Measurements from ENCODE around the gene PRSS3. TPM values are rescaled to one million over a fixed set of nuclear protein-coding genes. Genes with fewer than 3 reads are reported as not detected.
"Not testable (repeated sequence)": the region's sequence is repeated elsewhere in the genome, so short reads cannot be mapped to it uniquely, and the experiment has no call there.

The PRSS3 gene
- total RNA-seq, 1 donor from 2014 or later: not detected

GRCh38 chr9:33835625-33836260 lies 40.4 kb downstream of the PRSS3 start:
- no peak for FAIRE-seq
- Histone ChIP-seq H3K4me3 (ENCODE audit: insufficient read depth, low read depth, low read length) (no peak overlapping the region), H3K79me2 (ENCODE audit: insufficient read depth, low read length) (peaks cover 98% of the 10 kb centered on the region), H2AFZ (ENCODE audit: low read depth, low read length) (no peak overlapping the region), H4K20me1 (ENCODE audit: insufficient read depth, low read length) (peaks cover 87% of the 10 kb centered on the region), H3K9ac (ENCODE audit: low read length) (no peak overlapping the region), H3K4me2 (ENCODE audit: low read length) (no peak overlapping the region), H3K27ac (ENCODE audit: low read depth, low read length) (no peak overlapping the region), H3K27me3 (ENCODE audit: insufficient read depth, low read length) (no peaks in the 10 kb centered on the region), H3K36me3 (ENCODE audit: insufficient read depth, low read length) (no peaks in the 10 kb centered on the region), H3K4me1 (ENCODE audit: insufficient read depth, low read length) (no peaks in the 10 kb centered on the region), H3K9me3 (ENCODE audit: insufficient read depth, low read depth, low read length) (no peaks in the 10 kb centered on the region)
- H3K4me3 Mint-ChIP-seq (ENCODE audit: unreplicated experiment): no peak overlapping the region
- peaks cover 2% of the 10 kb centered on the region for H3K36me3 Mint-ChIP-seq (ENCODE audit: low read depth, unreplicated experiment)
- no peak for DNase-seq (ENCODE audit: low read depth)
- no peak for TF ChIP-seq CTCF (IDR thresholded peaks at IDR 0.05; ENCODE audit: insufficient read depth, low read depth, low read length)
- no peak for TF ChIP-seq EZH2 (IDR thresholded peaks at IDR 0.05; ENCODE audit: insufficient read depth, low read length)
- H3K4me1 Mint-ChIP-seq (ENCODE audit: low read depth, unreplicated experiment): peaks cover 10% of the 10 kb centered on the region
- H3K9me3 Mint-ChIP-seq (ENCODE audit: unreplicated experiment): no peaks in the 10 kb centered on the region
- H3K27ac Mint-ChIP-seq (ENCODE audit: unreplicated experiment): no peak overlapping the region
- H3K27me3 Mint-ChIP-seq (ENCODE audit: low read depth, unreplicated experiment): no peaks in the 10 kb centered on the region

GRCh38 chr9:33836261-33836660 lies 40.9 kb downstream of the PRSS3 start:
- peak; percentile 73 for DNase-seq (ENCODE audit: low read depth)
- not testable (repeated sequence) for H3K27ac ChIP-seq (ENCODE audit: low read depth, low read length)

GRCh38 chr9:33837138-33837537 lies 41.8 kb downstream of the PRSS3 start:
- Histone ChIP-seq H3K9me3 (ENCODE audit: insufficient read depth, low read depth, low read length) (no peaks in the 10 kb centered on the region), H3K4me1 (ENCODE audit: insufficient read depth, low read length) (no peaks in the 10 kb centered on the region), H3K27me3 (ENCODE audit: insufficient read depth, low read length) (no peaks in the 10 kb centered on the region), H3K4me2 (ENCODE audit: low read length) (no peak overlapping the region), H3K36me3 (ENCODE audit: insufficient read depth, low read length) (no peaks in the 10 kb centered on the region), H3K4me3 (ENCODE audit: insufficient read depth, low read depth, low read length) (no peak overlapping the region), H3K27ac (ENCODE audit: low read depth, low read length) (no peak overlapping the region), H3K9ac (ENCODE audit: low read length) (no peak overlapping the region), H2AFZ (ENCODE audit: low read depth, low read length) (no peak overlapping the region), H3K79me2 (ENCODE audit: insufficient read depth, low read length) (peaks cover 99% of the 10 kb centered on the region), H4K20me1 (ENCODE audit: insufficient read depth, low read length) (peaks cover 90% of the 10 kb centered on the region)
- no peaks in the 10 kb centered on the region for H3K27me3 Mint-ChIP-seq (ENCODE audit: low read depth, unreplicated experiment)
- peaks cover 14% of the 10 kb centered on the region for H3K4me1 Mint-ChIP-seq (ENCODE audit: low read depth, unreplicated experiment)
- FAIRE-seq (no peak), DNase-seq (ENCODE audit: low read depth) (no peak)
- H3K27ac Mint-ChIP-seq (ENCODE audit: unreplicated experiment): no peak overlapping the region
- no peak for TF ChIP-seq CTCF (IDR thresholded peaks at IDR 0.05; ENCODE audit: insufficient read depth, low read depth, low read length)
- no peak for TF ChIP-seq EZH2 (IDR thresholded peaks at IDR 0.05; ENCODE audit: insufficient read depth, low read length)
- H3K9me3 Mint-ChIP-seq (ENCODE audit: unreplicated experiment): no peaks in the 10 kb centered on the region
- no peak overlapping the region for H3K4me3 Mint-ChIP-seq (ENCODE audit: unreplicated experiment)
- H3K36me3 Mint-ChIP-seq (ENCODE audit: low read depth, unreplicated experiment): peaks cover 2% of the 10 kb centered on the region

More at GRCh38 chr9:33836261-33836660, 40.9 kb downstream of the PRSS3 start:
- not testable (repeated sequence) for H3K27me3 Mint-ChIP-seq (ENCODE audit: low read depth, unreplicated experiment); H3K4me3 Mint-ChIP-seq (ENCODE audit: unreplicated experiment); H3K36me3 ChIP-seq (ENCODE audit: insufficient read depth, low read length); H3K9me3 Mint-ChIP-seq (ENCODE audit: unreplicated experiment); H3K36me3 Mint-ChIP-seq (ENCODE audit: low read depth, unreplicated experiment); H2AFZ ChIP-seq (ENCODE audit: low read depth, low read length); H3K27me3 ChIP-seq (ENCODE audit: insufficient read depth, low read length); H3K9ac ChIP-seq (ENCODE audit: low read length); H3K4me3 ChIP-seq (ENCODE audit: insufficient read depth, low read depth, low read length); H3K4me1 Mint-ChIP-seq (ENCODE audit: low read depth, unreplicated experiment); H3K4me2 ChIP-seq (ENCODE audit: low read length); H3K4me1 ChIP-seq (ENCODE audit: insufficient read depth, low read length); H3K9me3 ChIP-seq (ENCODE audit: insufficient read depth, low read depth, low read length); H3K27ac Mint-ChIP-seq (ENCODE audit: unreplicated experiment)
- FAIRE-seq: peak; percentile 67
- Histone ChIP-seq H3K79me2 (ENCODE audit: insufficient read depth, low read length) (peaks cover 98% of the 10 kb centered on the region), H4K20me1 (ENCODE audit: insufficient read depth, low read length) (peaks cover 87% of the 10 kb centered on the region)
